RWPE1 (cell line): ENCODE data around the gene STON2.

Experiments
- CTCF ChIA-PET: fragments of 350-600 bp; sonication (Branson Sonifier 250); formaldehyde crosslinking; extraction: SDS; loops from one replicate; lab custom pipeline; 2021; lab: Yijun Ruan, JAX
- POLR2A ChIA-PET: fragments of 400-600 bp; formaldehyde crosslinking; extraction: SDS; loops from one replicate; lab custom pipeline; 2020; ENCODE audit warnings: antibody characterized with exemption; ENCODE audit not compliant: low non-redundant PET; lab: Yijun Ruan, JAX
- DNase-seq: peaks from one replicate; pipeline ENCODE4 v3.0.0; 2012; ENCODE audit warnings: low spot score
- H3K27ac ChIP-seq: fragments of 450-650 bp; 2 replicates; pipeline ENCODE4 v1.5.1; 2017
- TF ChIP-seq, protein P1 (sequence below): fragments of 450-650 bp; conservative IDR thresholded peaks from 2 replicates; pipeline ENCODE4 v1.5.1; 2017; ENCODE audit warnings: low read depth, mild to moderate bottlenecking

The STON2 gene

DNA sequence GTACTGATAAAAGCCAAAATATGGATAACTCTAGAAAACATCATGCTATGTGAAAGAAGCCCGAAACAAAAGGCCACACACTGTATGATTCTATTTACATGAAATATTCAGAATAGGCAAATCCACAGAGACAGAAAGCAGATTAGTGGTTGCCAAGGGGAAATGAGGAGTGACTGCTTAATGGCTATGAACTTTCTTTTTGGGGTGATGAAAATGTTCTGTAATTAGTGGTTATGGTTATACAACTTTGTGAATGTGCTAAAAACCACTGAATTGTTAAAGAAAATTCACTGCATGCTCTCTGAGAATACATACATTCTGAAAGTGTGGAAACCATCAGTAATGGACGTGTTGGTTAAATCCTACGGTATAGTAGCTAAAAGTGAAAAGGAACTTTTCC, 39.9 kb upstream of the STON2 start:
- H3K27ac ChIP-seq = no peak overlapping the region
- POLR2A ChIA-PET = no interaction called here
- DNase-seq = no peak
- TF ChIP-seq, protein P1, sequence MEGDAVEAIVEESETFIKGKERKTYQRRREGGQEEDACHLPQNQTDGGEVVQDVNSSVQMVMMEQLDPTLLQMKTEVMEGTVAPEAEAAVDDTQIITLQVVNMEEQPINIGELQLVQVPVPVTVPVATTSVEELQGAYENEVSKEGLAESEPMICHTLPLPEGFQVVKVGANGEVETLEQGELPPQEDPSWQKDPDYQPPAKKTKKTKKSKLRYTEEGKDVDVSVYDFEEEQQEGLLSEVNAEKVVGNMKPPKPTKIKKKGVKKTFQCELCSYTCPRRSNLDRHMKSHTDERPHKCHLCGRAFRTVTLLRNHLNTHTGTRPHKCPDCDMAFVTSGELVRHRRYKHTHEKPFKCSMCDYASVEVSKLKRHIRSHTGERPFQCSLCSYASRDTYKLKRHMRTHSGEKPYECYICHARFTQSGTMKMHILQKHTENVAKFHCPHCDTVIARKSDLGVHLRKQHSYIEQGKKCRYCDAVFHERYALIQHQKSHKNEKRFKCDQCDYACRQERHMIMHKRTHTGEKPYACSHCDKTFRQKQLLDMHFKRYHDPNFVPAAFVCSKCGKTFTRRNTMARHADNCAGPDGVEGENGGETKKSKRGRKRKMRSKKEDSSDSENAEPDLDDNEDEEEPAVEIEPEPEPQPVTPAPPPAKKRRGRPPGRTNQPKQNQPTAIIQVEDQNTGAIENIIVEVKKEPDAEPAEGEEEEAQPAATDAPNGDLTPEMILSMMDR = no peak
- CTCF ChIA-PET = interaction anchor here (0.7 kb wide), 1 partner anchor 239 kb away, joined by 3 read pairs; no protein-coding TSS in a partner anchor

GRCh38 chr14:81437244-81437643, 37.1 kb upstream of the STON2 start:
- TF ChIP-seq, protein P1 = no peak
- ChIA-PET POLR2A (interaction anchor here (0.7 kb wide), 1 partner anchor 41 kb away, joined by 4 read pairs; no protein-coding TSS in a partner anchor), CTCF (interaction anchor here (0.7 kb wide), 1 partner anchor 1759 kb away, joined by 5 read pairs; no protein-coding TSS in a partner anchor)
- no peak overlapping the region for H3K27ac ChIP-seq
- DNase-seq = no peak

DNA sequence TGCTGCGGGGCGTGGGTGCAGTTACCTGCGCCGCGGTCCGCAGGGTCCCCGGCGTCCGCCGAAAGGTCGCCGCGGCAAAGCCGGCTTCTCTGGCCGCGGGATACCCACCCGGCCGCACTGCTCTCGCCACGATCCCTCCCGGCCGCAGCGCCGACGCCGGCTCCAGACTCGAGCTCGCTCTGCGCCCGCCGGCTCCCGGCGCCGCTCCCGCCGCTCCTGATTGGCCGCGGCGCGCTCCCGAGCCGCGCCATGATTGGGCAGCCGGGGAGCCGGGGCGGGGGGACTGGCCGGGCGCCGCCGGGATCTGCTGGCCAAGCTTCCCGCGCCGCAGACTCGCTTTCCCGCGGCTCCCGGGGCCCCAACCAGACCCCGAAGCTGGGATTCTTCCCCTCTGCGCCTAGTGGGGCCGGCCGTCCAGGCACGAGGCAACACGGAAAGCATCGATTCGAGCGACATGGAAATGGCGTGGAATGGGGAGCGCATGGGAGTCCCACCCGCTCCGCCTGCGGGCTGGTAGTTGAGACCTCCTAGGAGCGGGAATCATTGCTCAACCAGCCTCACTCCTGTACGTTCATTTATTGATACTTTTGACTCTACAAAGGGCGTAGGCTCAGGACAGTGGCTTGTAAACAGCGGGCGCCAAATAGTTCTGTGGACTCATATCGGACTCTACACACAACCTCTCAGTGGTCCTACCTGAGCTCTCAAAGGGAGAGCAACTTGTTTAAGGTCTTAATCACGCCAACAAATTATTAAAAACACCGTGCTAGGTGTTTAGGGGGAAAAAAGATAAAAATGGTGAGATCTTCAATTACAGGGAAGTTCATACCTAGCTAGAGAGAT, 36.4 kb upstream of the STON2 start:
- POLR2A ChIA-PET = interaction anchor here (0.6 kb wide), 1 partner anchor 10 kb away, joined by 7 read pairs; no protein-coding TSS in a partner anchor

GRCh38 chr14:81435391-81436295, 35.5 kb upstream of the STON2 start:
- ChIA-PET POLR2A (interaction anchor here (0.6 to 1.0 kb wide), 2 partner anchors 11 to 217 kb away, joined by 3 to 7 read pairs; no protein-coding TSS in a partner anchor), CTCF (interaction anchor here (0.7 to 0.9 kb wide), 3 partner anchors 17 to 120 kb away, joined by 4 to 6 read pairs (median 5); no protein-coding TSS in a partner anchor)
- TF ChIP-seq, protein P1 = 0 out of 2 replicates have a peak, but pooled peaks have one; percentile 8
- DNase-seq = peak; percentile 69
- H3K27ac ChIP-seq = peak overlapping the region; percentile 85

More for the DNA sequence above, 36.4 kb upstream of the STON2 start:
- H3K27ac ChIP-seq = peak overlapping the region; percentile 85
- TF ChIP-seq, protein P1 = no peak
- CTCF ChIA-PET = interaction anchor here (0.8 kb wide), 1 partner anchor 16 kb away, joined by 4 read pairs; no protein-coding TSS in a partner anchor
- peak; percentile 94 for DNase-seq

GRCh38 chr14:81435048-81435390, 34.9 kb upstream of the STON2 start:
- TF ChIP-seq, protein P1 = no peak
- no peak for DNase-seq
- CTCF ChIA-PET = interaction anchor here (0.7 to 0.9 kb wide), 2 partner anchors 19 to 119 kb away, joined by 5 to 6 read pairs; no protein-coding TSS in a partner anchor
- POLR2A ChIA-PET = interaction anchor here (1.0 kb wide), 1 partner anchor 216 kb away, joined by 3 read pairs; no protein-coding TSS in a partner anchor
- H3K27ac ChIP-seq = peak overlapping the region; percentile 85
